Measurements from ENCODE around the gene CXCL16.

- no peak for TF ChIP-seq CTCF (IDR thresholded peaks at IDR 0.05)
- TF ChIP-seq EZH2 (IDR thresholded peaks at IDR 0.05) = no peak
- no peak for TF ChIP-seq EZH2phosphoT487 (IDR thresholded peaks at IDR 0.05)
Measured at GRCh38 chr17:4766723-4767122, 27.0 kb upstream of the CXCL16 start.

Data from neural progenitor cell (in vitro differentiated cells).